Osteoblast (primary cell): Measurements from ENCODE around the gene C2orf74. TPM values are rescaled to one million over a fixed set of nuclear protein-coding genes. Genes with fewer than 3 reads are reported as not detected.

Source experiments
- DNase-seq: peaks from one replicate; pipeline ENCODE4 v3.0.0; 2011; ENCODE audit warnings: low spot score, mixed read lengths; ENCODE audit not compliant: insufficient read length; ENCODE audit errors: missing footprints
- H2AFZ ChIP-seq: 2 replicates; pipeline ENCODE4 v1.6.0; 2011; ENCODE audit warnings: mild to moderate bottlenecking, low read length
- H3K27ac ChIP-seq: 2 replicates; pipeline ENCODE4 v1.5.1; 2011; ENCODE audit warnings: mild to moderate bottlenecking, low read depth, low read length, moderate library complexity
- H3K27me3 ChIP-seq: 2 replicates; pipeline ENCODE4 v1.6.0; 2012; ENCODE audit warnings: mild to moderate bottlenecking, control low read depth, inconsistent platforms, low read length, moderate library complexity; ENCODE audit not compliant: insufficient read depth
- H3K36me3 ChIP-seq: 2 replicates; pipeline ENCODE4 v1.5.1; 2011; ENCODE audit warnings: mild to moderate bottlenecking, low read length, control low read depth, moderate library complexity; ENCODE audit not compliant: insufficient read depth
- H3K4me1 ChIP-seq: 2 replicates; pipeline ENCODE4 v1.5.1; 2011; ENCODE audit warnings: mild to moderate bottlenecking, low read length, control low read depth, moderate library complexity; ENCODE audit not compliant: insufficient read depth
- H3K4me2 ChIP-seq: 2 replicates; pipeline ENCODE4 v1.6.0; 2011; ENCODE audit warnings: mild to moderate bottlenecking, low read length; ENCODE audit not compliant: insufficient read depth
- H3K4me3 ChIP-seq: fragments of 200-600 bp; sonication (generic); 3 replicates; pipeline ENCODE4 v1.5.1; 2012; ENCODE audit warnings: mild to moderate bottlenecking, low read length, inconsistent platforms; ENCODE audit not compliant: insufficient read depth
- H3K79me2 ChIP-seq: 2 replicates; pipeline ENCODE4 v1.6.0; 2012; ENCODE audit warnings: mild to moderate bottlenecking, low read length, control low read depth, inconsistent platforms; ENCODE audit not compliant: insufficient read depth
- H3K9me3 ChIP-seq: 2 replicates; pipeline ENCODE4 v1.5.1; 2011; ENCODE audit warnings: low read depth, low read length, control low read depth
- H4K20me1 ChIP-seq: 2 replicates; pipeline ENCODE4 v1.6.0; 2012; ENCODE audit warnings: mild to moderate bottlenecking, low read length, control low read depth; ENCODE audit not compliant: insufficient read depth
- total RNA-seq: library from RNA; depleted of rRNA; stranded (reverse); fragments of >200 nt; gene quantifications from 2 replicates; pipeline ENCODE4 v1.2.3, GENCODE V29; 2012
- TF ChIP-seq, protein P1 (sequence below): IDR thresholded peaks from 2 replicates; pipeline ENCODE4 v1.5.1; 2011; ENCODE audit warnings: mild to moderate bottlenecking, low read depth, low read length, moderate library complexity; ENCODE audit errors: extremely low read depth

The C2orf74 gene
- total RNA-seq, 1 donor = 6.2 TPM

DNA sequence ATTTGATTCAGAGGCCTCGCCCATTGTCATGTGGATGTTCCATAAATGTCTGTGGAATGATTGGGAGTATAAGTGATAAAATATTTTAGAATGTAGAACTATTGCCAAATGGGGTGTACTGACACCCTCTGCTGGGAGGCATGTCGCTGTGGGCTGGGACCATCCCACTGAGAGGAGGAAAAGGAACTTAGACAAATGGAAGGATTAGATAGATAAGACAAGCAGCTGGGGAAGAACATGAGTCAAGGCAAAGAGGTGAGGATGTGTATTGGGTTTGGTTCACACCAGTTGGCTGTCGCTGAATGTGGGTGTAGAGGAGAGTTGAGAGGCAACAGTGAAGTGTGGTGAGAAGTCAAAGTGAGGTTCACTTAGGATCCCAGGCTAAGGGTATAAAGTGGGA lies 4.0 kb downstream of the C2orf74 start:
- Histone ChIP-seq H3K27me3 (no peaks in the 10 kb centered on the region), H3K4me1 (no peaks in the 10 kb centered on the region), H3K4me3 (no peak overlapping the region), H2AFZ (no peak overlapping the region), H3K36me3 (peaks cover 35% of the 10 kb centered on the region), H3K9me3 (no peaks in the 10 kb centered on the region), H3K27ac (no peak overlapping the region), H4K20me1 (no peaks in the 10 kb centered on the region), H3K79me2 (no peaks in the 10 kb centered on the region), H3K4me2 (no peak overlapping the region)
- TF ChIP-seq, protein P1, sequence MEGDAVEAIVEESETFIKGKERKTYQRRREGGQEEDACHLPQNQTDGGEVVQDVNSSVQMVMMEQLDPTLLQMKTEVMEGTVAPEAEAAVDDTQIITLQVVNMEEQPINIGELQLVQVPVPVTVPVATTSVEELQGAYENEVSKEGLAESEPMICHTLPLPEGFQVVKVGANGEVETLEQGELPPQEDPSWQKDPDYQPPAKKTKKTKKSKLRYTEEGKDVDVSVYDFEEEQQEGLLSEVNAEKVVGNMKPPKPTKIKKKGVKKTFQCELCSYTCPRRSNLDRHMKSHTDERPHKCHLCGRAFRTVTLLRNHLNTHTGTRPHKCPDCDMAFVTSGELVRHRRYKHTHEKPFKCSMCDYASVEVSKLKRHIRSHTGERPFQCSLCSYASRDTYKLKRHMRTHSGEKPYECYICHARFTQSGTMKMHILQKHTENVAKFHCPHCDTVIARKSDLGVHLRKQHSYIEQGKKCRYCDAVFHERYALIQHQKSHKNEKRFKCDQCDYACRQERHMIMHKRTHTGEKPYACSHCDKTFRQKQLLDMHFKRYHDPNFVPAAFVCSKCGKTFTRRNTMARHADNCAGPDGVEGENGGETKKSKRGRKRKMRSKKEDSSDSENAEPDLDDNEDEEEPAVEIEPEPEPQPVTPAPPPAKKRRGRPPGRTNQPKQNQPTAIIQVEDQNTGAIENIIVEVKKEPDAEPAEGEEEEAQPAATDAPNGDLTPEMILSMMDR = no peak
- peak; percentile 68 for DNase-seq

DNA sequence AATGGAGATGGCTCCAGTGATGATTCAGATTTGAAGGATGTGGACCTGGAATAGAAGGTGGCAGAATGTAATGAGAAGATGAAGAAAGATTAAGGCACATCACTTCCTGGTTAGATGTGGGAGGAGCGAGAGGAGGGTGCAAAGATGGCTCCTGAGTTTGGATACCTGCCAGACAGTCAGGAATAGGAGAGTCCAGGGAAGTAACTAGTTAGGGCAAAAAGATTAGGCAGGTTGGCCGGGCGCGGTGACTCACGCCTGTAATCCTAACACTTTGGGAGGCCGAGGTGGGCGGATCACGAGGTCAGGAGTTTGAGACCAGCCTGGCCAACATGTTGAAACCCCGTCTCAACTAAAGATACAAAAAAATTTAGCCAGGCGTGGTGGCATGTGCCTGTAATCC lies 5.6 kb downstream of the C2orf74 start:
- H3K36me3 ChIP-seq = peaks cover 34% of the 10 kb centered on the region
- H3K27me3 ChIP-seq = no peaks in the 10 kb centered on the region
- no peak overlapping the region for H2AFZ ChIP-seq
- no peak overlapping the region for H3K4me3 ChIP-seq
- no peak overlapping the region for H3K4me2 ChIP-seq
- DNase-seq = no peak
- no peaks in the 10 kb centered on the region for H3K4me1 ChIP-seq
- no peaks in the 10 kb centered on the region for H3K79me2 ChIP-seq
- H4K20me1 ChIP-seq = no peaks in the 10 kb centered on the region
- H3K27ac ChIP-seq = no peak overlapping the region
- TF ChIP-seq, protein P1 = no peak
- H3K9me3 ChIP-seq = no peaks in the 10 kb centered on the region

DNA sequence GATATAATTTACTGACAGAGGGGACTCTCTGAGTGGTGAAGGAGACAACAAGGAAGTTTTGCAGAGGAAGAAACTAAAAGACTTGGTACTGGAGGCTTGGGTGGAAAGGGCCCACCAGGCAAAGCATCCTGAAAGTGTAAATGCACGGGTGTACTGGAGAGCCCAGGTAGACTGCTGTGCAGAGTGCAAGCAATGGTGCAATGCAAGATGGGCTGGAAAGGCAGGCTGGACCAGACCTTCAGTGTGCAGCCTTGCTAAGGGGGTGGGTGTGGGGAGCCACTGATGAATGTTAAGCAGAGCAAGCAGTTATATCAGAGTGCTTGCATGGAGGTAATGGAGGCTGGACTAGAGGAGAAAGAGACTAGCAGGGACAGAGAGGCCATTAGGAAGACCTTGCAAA lies 10.7 kb downstream of the C2orf74 start:
- DNase-seq = peak; percentile 67
- Histone ChIP-seq H3K4me1 (peaks cover 3% of the 10 kb centered on the region), H3K79me2 (peaks cover 3% of the 10 kb centered on the region)

DNA sequence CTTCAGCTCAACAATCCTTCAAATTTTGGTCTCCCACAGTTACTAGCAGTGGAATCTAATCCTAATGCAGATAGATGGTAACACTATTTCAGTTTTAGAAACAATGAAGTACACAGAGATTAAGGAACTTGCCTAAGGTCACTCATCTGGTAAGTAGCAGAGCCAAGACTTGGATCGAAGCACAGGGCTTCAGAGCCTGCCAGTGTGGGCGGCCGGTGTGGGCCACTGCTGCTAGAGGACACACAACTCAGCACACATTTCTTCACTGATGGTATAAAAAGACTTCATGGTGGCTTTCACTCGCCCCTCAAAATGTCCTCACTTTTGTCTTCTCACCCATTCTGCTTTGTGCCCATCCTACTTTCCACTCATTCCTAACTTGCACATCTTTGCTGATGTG lies 11.1 kb downstream of the C2orf74 start:
- H3K36me3 ChIP-seq = no peaks in the 10 kb centered on the region
- no peak overlapping the region for H3K4me2 ChIP-seq
- no peaks in the 10 kb centered on the region for H3K27me3 ChIP-seq
- H2AFZ ChIP-seq = no peak overlapping the region
- no peaks in the 10 kb centered on the region for H3K9me3 ChIP-seq
- H4K20me1 ChIP-seq = no peaks in the 10 kb centered on the region
- TF ChIP-seq, protein P1 = no peak
- peaks cover 8% of the 10 kb centered on the region for H3K79me2 ChIP-seq
- no peak overlapping the region for H3K27ac ChIP-seq
- peaks cover 4% of the 10 kb centered on the region for H3K4me1 ChIP-seq
- no peak for DNase-seq
- H3K4me3 ChIP-seq = no peak overlapping the region

More for the DNA sequence above, 10.7 kb downstream of the C2orf74 start:
- H3K27ac ChIP-seq = no peak overlapping the region
- H3K4me2 ChIP-seq = no peak overlapping the region
- TF ChIP-seq, protein P1 = no peak
- no peak overlapping the region for H2AFZ ChIP-seq
- H3K36me3 ChIP-seq = no peaks in the 10 kb centered on the region
- no peak overlapping the region for H3K4me3 ChIP-seq
- no peaks in the 10 kb centered on the region for H3K27me3 ChIP-seq
- no peaks in the 10 kb centered on the region for H3K9me3 ChIP-seq
- H4K20me1 ChIP-seq = no peaks in the 10 kb centered on the region
